WERI-Rb-1 (cell line): ENCODE data around the gene DNAAF1.
"Not testable (repeated sequence)": the region's sequence is repeated elsewhere in the genome, so short reads cannot be mapped to it uniquely, and the experiment has no call there.

Experiments used
- DNase-seq: peaks from one replicate; pipeline ENCODE4 v3.0.0-alpha.2; 2020
- H3K27ac ChIP-seq: fragments of 250-450 bp; sonication (Bioruptor Pico); 2 replicates; pipeline ENCODE4 v1.5.1; 2020; ENCODE audit warnings: mild to moderate bottlenecking, moderate library complexity
- H3K27me3 ChIP-seq: fragments of 250-450 bp; sonication (Bioruptor Pico); 2 replicates; pipeline ENCODE4 v1.5.1; 2021; ENCODE audit warnings: mild to moderate bottlenecking, low read depth, moderate library complexity; ENCODE audit not compliant: insufficient read depth, severe bottlenecking
- H3K36me3 ChIP-seq: fragments of 250-450 bp; sonication (Bioruptor Pico); 2 replicates; pipeline ENCODE4 v1.5.1; 2020; ENCODE audit warnings: mild to moderate bottlenecking, moderate library complexity
- H3K4me3 ChIP-seq: 2 replicates; pipeline ENCODE4 v1.5.1; 2011; ENCODE audit warnings: low read depth, mild to moderate bottlenecking, control low read depth, low read length
- H3K9me3 ChIP-seq: fragments of 250-450 bp; sonication (Bioruptor Pico); 2 replicates; pipeline ENCODE4 v1.5.1; 2021; ENCODE audit warnings: mild to moderate bottlenecking, moderate library complexity; ENCODE audit not compliant: severe bottlenecking
- TF ChIP-seq, protein P1 (sequence below): IDR thresholded peaks from 2 replicates; pipeline ENCODE4 v1.5.1; 2011; ENCODE audit warnings: low read depth, mild to moderate bottlenecking, control low read depth, inconsistent platforms, low read length

The DNAAF1 gene

DNA sequence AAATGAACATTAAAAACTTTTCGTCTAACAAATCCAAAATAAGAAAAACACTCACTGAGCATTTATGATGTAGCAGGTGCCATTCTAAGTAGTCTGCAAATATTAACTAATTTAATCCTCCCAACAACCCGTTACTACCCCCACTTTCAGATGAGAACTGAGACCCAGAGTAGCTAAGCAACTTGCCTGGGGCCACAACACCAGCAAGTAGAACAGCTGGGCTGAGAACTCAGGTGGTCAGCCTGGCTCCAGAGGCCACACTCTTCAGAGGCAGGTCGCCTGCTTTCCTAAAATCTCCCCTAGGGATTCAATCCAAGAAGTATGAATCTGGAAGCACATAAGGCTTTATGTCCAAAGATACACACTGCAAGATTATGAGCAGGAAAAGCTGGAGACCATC is 34.6 kb upstream of the DNAAF1 start:
- TF ChIP-seq, protein P1, sequence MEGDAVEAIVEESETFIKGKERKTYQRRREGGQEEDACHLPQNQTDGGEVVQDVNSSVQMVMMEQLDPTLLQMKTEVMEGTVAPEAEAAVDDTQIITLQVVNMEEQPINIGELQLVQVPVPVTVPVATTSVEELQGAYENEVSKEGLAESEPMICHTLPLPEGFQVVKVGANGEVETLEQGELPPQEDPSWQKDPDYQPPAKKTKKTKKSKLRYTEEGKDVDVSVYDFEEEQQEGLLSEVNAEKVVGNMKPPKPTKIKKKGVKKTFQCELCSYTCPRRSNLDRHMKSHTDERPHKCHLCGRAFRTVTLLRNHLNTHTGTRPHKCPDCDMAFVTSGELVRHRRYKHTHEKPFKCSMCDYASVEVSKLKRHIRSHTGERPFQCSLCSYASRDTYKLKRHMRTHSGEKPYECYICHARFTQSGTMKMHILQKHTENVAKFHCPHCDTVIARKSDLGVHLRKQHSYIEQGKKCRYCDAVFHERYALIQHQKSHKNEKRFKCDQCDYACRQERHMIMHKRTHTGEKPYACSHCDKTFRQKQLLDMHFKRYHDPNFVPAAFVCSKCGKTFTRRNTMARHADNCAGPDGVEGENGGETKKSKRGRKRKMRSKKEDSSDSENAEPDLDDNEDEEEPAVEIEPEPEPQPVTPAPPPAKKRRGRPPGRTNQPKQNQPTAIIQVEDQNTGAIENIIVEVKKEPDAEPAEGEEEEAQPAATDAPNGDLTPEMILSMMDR: no peak
- DNase-seq: no peak
- Histone ChIP-seq H3K27me3 (no peaks in the 10 kb centered on the region), H3K4me3 (no peak overlapping the region), H3K27ac (no peak overlapping the region), H3K9me3 (no peaks in the 10 kb centered on the region), H3K36me3 (no peaks in the 10 kb centered on the region)

DNA sequence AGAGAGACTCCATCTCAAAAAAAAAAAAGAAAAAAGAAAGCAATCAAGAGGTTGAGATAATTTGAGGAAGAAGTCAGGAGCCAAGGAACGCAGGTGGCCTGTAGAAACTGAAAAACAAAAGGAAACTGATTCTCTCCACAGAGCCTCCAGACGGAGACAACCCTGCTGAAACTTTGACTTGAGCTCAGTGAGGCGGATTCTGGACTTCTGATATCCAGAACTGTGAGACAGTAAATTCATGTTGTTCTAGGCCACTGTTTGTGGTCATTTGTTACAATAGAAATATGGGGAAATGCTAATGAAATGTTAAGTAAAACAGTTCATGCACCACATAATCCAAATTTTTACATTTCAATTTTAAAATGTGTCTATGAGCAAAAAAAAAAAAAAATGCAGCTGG is 33.6 kb upstream of the DNAAF1 start:
- H3K9me3 ChIP-seq: no peaks in the 10 kb centered on the region

DNA sequence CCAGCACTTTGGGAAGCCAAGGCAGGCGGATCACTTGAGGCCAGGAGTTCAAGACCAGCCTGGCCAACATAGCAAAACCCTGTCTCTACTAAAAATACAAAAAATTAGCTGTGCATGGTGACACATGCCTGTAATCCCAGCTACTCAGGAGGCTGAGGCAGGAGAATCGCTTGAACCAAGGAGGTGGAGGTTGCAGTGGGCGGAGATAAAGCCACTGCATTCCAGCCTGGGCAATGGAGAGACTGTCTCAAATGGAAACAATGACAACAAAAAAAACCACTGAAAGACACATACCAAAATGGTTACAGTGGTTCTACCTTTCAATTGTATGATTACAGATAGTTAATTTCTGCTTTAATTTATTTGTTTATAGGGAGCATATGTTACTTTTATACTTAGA is 33.2 kb upstream of the DNAAF1 start:
- H3K4me3 ChIP-seq, H3K9me3 ChIP-seq, DNase-seq, H3K27ac ChIP-seq, H3K36me3 ChIP-seq, H3K27me3 ChIP-seq: not testable (repeated sequence)

More for the DNA sequence above, 33.6 kb upstream of the DNAAF1 start:
- H3K36me3 ChIP-seq: no peaks in the 10 kb centered on the region
- no peak for DNase-seq
- H3K27me3 ChIP-seq: no peaks in the 10 kb centered on the region
- no peak overlapping the region for H3K4me3 ChIP-seq
- no peak overlapping the region for H3K27ac ChIP-seq
- TF ChIP-seq, protein P1: no peak

DNA sequence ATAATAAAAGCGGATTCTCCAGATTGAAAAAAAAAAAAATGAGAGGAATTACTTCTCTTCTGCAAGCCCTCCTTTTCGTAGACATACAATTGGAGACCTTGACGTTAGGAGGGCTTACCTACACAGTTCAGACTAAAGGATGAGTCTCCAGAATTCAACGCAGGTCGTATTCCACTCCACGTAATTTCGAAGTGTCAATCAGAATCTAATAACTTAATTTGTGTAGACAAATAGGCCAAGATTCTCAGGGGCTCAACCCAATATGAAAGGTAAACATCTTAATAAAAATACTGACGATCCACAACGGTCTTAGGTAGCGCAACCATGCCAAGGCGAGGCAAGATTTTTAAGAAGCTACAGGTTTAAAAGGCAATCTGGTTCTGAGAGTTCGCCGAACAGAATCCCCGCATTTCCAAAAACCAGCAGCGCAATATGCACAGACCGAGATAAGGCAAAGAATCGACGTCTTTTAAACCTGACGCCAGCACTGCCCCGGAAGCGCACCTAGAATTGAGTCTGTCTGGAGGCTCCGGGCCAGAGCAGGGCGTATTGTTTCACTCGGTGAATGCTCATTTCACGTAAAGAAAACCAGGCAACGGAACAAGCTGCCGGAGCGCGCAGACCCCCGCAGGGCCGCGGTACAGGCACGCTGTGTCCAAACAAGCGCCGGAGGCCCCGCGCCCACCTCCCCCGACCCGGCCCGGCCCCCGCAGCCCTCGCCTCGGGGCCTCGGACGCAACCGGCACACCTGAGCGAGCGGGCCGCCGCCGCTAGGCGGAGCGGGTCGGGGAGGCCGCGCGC is 29.0 kb upstream of the DNAAF1 start:
- Histone ChIP-seq H3K27ac (peak overlapping the region; percentile 83), H3K4me3 (peak overlapping the region; percentile 80), H3K9me3 (no peaks in the 10 kb centered on the region), H3K27me3 (no peaks in the 10 kb centered on the region), H3K36me3 (no peaks in the 10 kb centered on the region)
- no peak for DNase-seq
- TF ChIP-seq, protein P1: 0 out of 2 replicates have a peak, but pooled peaks have one; percentile 5

DNA sequence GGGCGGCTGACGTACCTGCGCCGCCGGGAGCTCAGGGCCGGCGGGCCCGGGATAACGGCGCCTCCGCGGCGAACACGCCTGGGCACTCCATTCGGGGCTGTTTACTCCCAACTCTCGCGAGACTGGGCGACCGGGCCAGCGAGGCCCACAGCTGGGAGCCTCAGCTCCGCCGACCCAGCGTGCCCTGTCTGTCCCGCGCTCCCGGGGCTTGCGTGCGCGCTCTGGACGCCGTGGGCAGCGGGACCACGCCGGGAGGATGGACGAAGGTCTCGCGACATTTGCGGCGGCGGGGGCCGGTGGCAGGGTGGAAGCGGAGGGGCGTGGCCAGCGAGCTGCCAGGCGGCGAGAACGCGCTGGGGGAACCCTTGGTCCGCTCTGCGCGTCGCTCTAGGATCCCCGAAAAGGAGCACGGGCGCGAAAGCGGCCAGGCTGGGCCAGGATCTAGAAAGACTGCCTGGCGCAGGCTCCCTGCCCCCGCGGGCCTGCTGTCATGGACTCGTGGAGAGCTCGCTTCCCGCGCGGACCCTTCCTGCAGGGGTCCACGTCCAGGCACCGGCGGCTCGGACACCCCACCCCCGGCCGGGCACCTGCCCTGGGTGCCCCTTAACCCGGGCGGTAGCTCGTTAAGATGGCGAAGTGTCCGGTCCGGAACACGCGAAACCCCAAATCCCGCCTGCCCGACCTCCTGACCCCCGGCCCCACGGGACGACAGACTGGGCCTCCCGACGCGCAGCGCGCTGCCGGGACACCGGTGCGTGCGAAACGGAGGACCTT is 28.2 kb upstream of the DNAAF1 start, which contains the start of gene MBTPS1:
Gene MBTPS1, minus strand, starts transcription at position 223 of the 774 bp plus-strand sequence. CDS start 15,159 bp downstream, outside the sequence.
- DNase-seq: peak; percentile 93
- no peaks in the 10 kb centered on the region for H3K9me3 ChIP-seq
- H3K27ac ChIP-seq: peak within 1 kb of the TSS; percentile 83
- TF ChIP-seq, protein P1: no peak
- H3K4me3 ChIP-seq: peak within 1 kb of the TSS; percentile 80
- no peaks in the 10 kb centered on the region for H3K36me3 ChIP-seq
- H3K27me3 ChIP-seq: no peaks in the 10 kb centered on the region

DNA sequence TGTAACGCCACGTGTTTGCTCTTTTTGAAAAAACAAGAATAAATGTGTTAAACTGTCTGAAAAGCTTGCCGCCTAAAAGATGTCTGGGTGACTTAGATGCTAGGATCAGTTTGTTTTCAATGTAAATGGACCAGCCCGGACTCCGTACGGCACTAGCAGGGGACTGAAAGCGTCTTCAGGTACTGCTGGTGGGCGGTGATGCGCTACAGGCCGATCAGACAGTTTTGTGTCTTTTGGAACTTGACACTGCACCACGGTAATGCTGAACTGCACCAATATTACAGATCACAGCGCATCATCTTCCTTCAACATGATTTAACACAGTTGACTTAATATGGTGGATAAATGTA is 27.6 kb upstream of the DNAAF1 start:
- Histone ChIP-seq H3K9me3 (no peaks in the 10 kb centered on the region), H3K4me3 (peak overlapping the region; percentile 80), H3K27ac (peak overlapping the region; percentile 83), H3K36me3 (no peaks in the 10 kb centered on the region), H3K27me3 (no peaks in the 10 kb centered on the region)
- TF ChIP-seq, protein P1: no peak
- no peak for DNase-seq

DNA sequence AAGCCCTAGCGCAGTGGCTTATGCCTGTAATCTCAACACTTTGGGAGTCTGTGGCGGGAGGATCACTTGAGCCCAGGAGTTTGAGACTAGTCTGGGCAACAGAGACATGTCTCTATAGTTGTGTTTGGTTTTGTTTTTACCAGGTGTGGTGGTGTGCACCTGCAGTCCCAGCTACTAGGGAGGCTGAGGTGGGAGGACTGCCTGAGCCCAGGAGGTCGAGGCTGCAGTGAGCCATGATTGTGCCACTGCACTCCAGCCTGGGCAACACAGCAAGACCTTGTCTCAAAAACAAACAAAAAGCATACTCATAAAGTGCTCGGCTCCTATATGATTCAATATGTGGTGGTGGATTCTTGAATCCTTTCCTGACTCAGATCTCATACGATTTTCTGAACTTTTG is 26.8 kb upstream of the DNAAF1 start:
- not testable (repeated sequence) for H3K36me3 ChIP-seq, H3K4me3 ChIP-seq, H3K27me3 ChIP-seq, H3K27ac ChIP-seq, DNase-seq, H3K9me3 ChIP-seq
